Stimulated activated CD8-positive, alpha-beta memory T cell treated with anti-CD3 and anti-CD28 coated beads, Interleukin-7, amount 100 ng/mL, for 24 hours (primary cell): ENCODE data around the gene CPT1C.

Experiments
- DNase-seq: peaks from one replicate; pipeline ENCODE4 v3.0.0-alpha.2; 2020; ENCODE audit warnings: low read depth

The CPT1C gene

GRCh38 chr19:49690656-49691242, at the start of gene CPT1C:
Gene CPT1C, plus strand, starts transcription at chr19:49691116. Its CDS starts 1,137 bp downstream, at chr19:49692253.
- DNase-seq, result peak; percentile 30

- peak; percentile 96 for DNase-seq
These were observed 49.0 kb upstream of the CPT1C start, which contains the start of gene SCAF1 for GRCh38 chr19:49641688-49642491. Gene SCAF1, plus strand, starts transcription at chr19:49642209. Its CDS starts 2,818 bp downstream, at chr19:49645027.

GRCh38 chr19:49642492-49643035, 48.4 kb upstream of the CPT1C start:
- DNase-seq, result no peak

- no peak for DNase-seq
These were observed 47.5 kb upstream of the CPT1C start for GRCh38 chr19:49643466-49643865.

- no peak for DNase-seq
These were observed 45.3 kb upstream of the CPT1C start for GRCh38 chr19:49645592-49645991.

GRCh38 chr19:49645995-49646394, 44.9 kb upstream of the CPT1C start:
- no peak for DNase-seq

- DNase-seq, result no peak
These were observed 44.3 kb upstream of the CPT1C start for GRCh38 chr19:49646586-49646985.

- no peak for DNase-seq
These were observed 39.7 kb upstream of the CPT1C start for GRCh38 chr19:49651029-49651819.

- no peak for DNase-seq
These were observed 38.9 kb upstream of the CPT1C start for GRCh38 chr19:49651820-49652550.

GRCh38 chr19:49652551-49653465, 38.1 kb upstream of the CPT1C start:
- no peak for DNase-seq

GRCh38 chr19:49653466-49653806, 37.5 kb upstream of the CPT1C start:
- no peak for DNase-seq

GRCh38 chr19:49654581-49654980, 36.3 kb upstream of the CPT1C start:
- no peak for DNase-seq

- no peak for DNase-seq
These were observed 35.1 kb upstream of the CPT1C start for GRCh38 chr19:49655570-49656455.

GRCh38 chr19:49656456-49657109, 34.3 kb upstream of the CPT1C start:
- DNase-seq, result no peak

- DNase-seq, result no peak
These were observed 33.3 kb upstream of the CPT1C start for GRCh38 chr19:49657493-49658138.

GRCh38 chr19:49658139-49658517, 32.8 kb upstream of the CPT1C start:
- DNase-seq, result no peak

- DNase-seq, result no peak
These were observed 32.1 kb upstream of the CPT1C start for GRCh38 chr19:49658566-49659442.
